M059J (cell line): Measurements from ENCODE around the gene PRKN. TPM values are rescaled to one million over a fixed set of nuclear protein-coding genes. Genes with fewer than 3 reads are reported as not detected.

Experiments used
- DNase-seq: peaks from one replicate; pipeline ENCODE4 v3.0.0-alpha.2; 2012; ENCODE audit warnings: low read depth
- total RNA-seq: library from RNA; depleted of rRNA; stranded (reverse); fragments of >200 nt; shearing (Covaris generic); gene quantifications from 2 replicates; pipeline ENCODE4 v1.2.3, GENCODE V29; 2014

The PRKN gene
- total RNA-seq, 1 experiment from 2014 or later: 0.07 TPM

DNA sequence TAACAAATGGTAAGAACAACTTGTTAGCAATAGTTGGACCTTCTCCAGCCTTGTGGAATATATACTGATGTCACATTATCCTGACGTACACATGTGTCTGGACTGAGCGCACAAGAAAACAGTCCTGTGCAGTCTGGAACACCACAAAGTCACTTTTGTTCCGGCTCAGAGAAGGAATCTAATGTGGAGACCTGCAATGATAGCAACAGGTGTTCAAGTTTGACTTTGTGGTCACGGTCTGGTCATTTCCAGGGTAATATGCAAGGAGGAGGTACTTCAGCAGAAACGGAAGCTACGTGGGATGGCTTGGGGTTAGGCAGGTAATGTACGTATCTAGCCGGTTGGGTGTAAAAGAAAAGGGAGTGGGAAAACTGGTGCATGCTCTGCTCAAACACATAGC, 766.5 kb downstream of the PRKN start:
- DNase-seq: no peak

DNA sequence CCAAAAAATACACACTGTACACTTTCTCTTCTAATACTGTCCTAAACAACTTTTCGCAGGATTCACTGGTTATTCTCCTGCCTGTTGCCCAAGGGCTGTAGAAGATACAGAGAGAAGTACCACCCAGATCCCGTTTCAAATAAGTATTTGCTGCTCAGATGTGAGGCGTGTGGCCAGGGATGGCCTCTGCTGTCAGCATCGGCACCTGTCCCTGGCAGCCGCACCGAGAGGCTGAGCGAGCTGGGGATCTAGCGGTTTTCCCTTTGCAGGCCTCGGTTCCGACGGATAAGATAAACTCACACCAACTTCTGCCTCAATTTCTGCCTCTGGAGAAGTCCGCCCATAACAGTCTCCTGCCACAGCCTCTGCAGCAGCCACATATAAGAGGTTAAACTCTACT, 768.5 kb downstream of the PRKN start:
- DNase-seq: no peak

DNA sequence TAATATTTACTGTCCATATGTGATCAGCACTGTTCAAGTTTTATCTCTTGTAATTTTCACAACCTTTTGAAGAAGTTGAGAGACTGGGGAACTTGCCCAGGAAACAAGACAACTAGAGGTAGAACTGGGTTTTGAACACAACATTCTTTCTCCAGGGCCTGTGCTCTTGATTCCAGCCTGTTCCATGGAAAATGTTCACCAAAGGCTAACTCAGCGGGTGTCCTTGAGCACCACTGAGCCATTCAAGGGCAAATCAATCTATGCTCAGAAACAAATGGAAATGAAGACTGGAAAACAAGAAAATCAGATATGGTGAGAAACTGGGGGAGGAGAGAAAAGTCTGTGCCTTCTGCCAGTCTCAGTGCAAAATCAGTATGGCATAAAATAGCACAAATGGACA, 771.5 kb downstream of the PRKN start:
- no peak for DNase-seq

DNA sequence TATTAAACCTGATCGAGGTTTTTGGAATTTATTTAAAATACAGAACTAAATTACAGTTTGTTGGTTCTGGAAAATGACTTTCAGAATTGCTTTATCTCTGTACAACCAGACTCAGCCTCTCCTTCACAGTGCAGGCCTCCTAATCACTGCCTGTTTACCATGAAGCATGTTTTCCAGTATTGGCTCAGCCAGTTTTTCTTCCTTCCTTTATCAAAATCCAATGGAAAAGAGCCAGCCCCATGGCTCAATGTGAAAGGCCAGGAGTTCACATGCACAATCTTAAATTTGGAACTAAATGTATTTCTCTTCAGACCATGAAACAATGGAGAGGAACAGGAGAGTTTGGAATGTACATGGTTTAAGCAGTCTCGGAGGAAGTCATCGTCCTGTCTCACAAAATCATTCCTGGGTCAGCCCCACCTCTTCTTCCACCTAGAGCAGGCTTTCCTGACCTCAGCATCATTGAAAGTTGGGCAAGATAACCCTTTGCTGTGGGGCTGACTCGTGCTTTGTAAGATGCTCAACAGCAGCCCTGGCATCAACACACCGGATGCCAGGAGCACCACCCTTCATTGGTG, 772.8 kb downstream of the PRKN start:
- no peak for DNase-seq

DNA sequence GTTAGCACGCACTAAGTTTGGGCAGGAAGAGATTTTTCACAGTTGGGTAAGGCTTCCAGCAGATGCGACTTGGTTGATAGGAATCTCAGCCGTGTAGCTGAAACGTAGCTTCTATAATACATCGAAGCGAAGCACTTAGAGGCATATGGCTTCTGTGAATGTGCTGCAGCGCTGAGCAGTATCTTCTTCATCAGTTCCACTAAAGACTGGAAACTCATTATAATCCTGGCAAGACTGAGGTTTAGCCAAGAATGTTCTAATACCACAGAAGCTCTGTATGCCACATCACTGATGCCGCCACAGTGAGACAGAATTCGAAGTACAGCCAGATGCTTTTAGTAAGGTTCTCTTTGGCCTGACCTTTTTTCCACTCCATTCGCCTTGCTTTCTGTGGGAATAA, 773.5 kb downstream of the PRKN start:
- no peak for DNase-seq

DNA sequence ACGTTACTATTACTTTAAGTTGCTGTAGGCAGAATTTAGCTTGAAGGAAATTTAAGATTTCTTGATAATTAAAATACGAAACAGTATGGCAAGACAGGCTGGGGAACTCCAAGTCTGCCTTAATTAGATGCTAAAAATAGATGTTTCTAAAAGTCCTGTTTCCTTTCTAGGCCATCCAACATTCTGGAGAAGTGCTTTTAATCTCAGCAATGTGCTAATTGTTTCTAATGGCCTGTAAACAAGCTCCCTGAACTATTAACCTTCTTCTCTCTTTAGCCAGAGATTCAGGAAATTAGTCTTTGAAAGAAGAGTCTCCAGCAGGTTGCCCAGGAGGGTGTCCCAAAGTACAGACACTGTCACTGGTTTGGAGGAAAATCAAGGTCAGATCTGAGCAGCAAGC, 776.4 kb downstream of the PRKN start:
- DNase-seq: no peak

DNA sequence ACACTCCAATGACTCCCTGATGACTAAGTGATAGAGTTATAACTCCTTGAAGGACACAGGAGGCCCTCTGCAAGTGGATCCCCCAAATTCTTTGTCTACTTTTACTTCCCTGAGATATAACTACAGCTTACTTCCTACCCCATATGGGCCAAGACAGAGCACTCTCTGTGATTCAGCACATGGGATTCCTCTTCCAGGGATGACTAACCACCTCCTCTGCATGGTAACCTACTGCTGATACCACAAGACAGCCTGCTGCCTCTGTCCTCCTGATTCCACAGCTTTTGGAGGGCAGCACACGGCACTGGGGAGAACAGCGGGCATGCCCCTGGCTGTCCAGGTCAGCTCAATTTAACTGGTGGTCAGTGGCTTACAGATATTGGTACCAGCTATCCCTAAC, 778.0 kb downstream of the PRKN start:
- DNase-seq: no peak

DNA sequence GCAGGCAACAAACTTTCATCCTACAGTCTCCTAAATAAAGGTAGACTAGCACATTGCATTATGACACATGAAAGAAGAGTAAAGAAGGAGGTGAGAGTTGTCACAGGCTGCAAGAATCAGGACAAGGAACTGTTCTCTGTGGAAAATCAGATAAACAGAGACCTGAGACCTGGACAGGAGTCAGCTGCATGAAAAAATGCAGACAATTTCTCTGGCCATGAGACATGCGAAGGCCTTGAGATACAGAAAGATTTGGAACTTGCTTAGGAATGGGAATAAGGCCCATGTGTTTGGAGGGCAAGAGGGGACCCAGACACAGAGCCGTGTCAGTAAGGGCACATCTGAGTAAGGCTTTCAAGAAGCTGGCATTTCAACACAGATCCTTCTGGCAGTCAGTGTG, 779.1 kb downstream of the PRKN start:
- DNase-seq: no peak

DNA sequence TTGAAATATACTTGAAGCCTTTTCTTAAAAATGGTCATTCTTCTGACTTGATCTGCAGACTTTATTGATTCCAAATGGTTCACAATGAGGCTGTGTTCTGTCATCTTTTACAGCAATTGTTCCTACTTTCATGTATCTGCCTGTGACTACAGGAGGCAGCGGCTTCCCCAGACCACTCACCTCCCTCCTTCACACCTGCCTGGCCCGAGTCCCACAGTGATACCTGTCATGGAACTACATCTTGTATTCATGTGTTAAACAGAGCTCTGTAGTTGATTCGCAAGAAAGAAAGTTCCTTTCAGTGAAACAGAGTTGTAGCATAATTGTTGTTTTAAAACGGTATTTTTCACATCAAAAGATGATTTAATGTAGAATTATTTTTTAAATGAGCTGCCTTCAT, 780.2 kb downstream of the PRKN start:
- no peak for DNase-seq

DNA sequence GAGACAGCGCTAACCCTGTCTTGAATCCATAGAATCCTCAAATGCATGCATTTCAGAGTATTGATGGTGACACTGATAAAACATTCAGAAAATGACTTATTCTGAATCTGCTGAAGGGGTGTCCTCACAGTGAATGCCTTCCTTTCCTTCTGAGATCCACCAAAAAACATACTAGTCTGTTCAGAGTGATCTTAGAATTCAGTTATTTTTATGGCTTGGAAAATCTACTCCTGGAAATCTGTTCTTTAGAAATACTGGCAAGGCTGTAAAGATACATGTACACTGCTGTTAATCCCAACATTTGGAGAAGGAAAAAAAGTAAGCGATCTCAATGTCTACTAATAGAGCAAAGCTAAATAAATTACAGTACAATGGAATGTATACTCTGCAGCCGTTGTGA, 781.1 kb downstream of the PRKN start:
- DNase-seq: no peak

DNA sequence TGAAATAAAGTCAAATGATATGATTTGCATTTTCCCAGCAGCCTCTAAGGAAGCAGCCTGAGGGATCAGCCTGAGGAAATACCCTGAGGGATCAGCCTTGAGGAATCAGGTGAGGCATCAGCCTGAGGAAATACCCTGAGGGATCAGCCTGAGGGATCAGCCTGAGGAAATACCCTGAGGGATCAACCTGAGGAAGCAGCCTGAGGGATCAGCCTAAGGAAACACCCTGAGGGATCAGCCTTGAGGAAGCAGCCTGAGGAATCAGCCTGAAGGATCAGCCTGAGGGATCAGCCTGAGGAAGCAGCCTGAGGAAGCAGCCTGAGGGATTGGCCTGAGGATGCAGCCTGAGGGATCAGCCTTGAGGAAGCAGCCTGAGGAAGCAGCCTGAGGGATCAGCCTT, 784.0 kb downstream of the PRKN start:
- no peak for DNase-seq

DNA sequence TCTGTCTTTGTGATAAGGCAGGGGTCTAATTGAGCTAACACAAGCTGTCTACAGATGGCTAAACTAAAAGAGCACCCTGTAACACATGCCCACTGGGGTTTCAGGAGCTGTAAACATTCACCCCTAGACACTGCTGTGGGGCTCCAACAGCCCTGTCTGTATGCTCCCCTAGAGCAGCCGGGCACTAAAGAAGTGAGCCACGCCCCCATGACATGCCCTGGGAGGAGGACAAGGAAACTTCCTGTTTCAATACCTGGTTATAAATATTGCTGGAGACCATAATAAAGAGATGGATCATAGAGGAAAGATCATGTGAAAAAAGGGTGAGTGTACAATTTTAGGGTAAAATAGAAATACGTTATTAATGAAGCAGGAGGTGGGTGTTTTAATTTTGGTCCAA, 786.0 kb downstream of the PRKN start:
- DNase-seq: no peak

DNA sequence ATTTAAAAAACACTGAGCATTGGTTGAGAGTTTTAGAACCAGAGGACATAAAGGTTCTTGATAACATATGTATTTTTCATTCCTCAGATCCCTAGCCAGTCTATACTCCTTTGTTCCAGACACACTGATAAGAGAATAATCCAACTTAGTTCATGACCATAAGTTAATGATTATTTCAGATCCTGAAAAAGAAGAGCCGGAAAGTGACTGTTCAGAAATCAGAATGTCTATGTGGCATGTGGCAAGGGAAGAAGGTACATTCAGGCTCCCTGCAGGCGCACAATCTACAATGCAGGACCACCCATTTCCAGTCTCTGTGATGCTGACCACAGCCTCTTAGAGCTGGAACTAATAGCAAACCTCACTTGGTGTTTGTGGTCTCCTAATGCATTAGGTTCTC, 787.0 kb downstream of the PRKN start:
- no peak for DNase-seq

DNA sequence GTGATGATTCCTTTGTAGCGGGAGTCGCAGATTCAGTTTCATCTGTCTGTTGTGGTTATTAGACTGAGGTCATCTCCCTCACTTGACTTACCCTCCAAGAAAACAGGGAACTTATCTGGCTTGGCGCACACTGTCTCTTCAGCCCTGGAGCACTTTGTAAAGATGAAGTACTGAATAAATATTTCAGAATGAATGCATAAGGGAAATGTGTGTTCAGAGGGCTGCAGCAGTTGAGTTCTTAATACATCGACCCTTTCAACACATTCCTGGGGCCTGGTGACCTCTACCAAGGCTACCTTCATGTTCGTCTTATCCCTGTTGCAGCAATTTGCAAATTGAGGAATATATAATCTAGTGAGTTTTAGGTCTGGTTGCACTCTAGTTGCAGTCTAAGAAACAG, 801.2 kb downstream of the PRKN start:
- no peak for DNase-seq

DNA sequence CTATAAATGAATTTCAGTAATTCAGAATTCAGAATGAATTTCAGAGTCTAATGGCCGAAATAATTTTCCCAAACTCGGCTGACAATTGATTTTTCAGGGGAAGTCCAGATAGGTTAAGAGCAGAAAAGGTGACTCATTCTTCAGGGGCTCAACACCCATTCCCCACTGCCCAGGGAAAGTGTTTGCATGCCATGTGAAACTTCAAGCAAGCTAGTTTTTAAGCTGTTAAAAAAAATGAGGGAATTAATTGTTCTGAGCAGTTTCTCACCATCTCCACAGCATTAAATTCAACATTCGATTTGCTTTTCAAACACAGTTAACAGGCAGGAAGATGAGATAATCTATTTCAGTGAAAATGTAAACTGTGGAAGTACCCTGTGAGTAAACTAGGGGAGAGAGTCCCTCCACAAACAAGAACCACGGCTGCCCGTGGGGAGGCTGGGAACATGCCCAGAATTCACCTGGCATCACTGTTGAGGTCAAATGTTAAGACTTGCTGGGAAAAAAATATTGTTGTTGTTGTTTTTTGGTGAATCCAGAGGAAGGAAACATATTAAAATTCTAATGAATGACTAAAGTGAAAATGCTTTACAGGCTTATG, 803.0 kb downstream of the PRKN start:
- DNase-seq: no peak

DNA sequence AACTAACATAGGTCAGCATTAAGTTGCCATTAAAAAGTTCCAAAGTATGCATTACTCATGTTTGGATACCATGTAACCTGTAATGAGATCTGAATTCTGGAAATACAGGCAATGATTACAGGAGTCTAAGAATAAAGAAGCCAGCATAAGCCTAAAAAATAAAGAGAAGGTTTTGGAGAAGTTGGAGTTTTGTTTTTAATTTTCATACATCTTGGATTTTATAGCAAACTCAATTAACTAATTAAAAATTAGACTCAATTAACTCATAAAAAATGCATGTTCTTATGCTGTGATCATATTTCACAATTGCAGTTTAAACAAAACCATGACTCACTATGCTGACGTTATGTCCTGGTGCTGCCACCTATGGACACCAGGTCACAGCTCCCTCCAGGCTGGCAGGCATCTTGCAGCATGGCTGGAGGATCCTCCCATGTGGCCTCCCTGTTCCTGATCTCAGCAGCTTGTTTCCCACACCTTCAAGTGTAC, 804.9 kb downstream of the PRKN start:
- DNase-seq: peak; percentile 70

DNA sequence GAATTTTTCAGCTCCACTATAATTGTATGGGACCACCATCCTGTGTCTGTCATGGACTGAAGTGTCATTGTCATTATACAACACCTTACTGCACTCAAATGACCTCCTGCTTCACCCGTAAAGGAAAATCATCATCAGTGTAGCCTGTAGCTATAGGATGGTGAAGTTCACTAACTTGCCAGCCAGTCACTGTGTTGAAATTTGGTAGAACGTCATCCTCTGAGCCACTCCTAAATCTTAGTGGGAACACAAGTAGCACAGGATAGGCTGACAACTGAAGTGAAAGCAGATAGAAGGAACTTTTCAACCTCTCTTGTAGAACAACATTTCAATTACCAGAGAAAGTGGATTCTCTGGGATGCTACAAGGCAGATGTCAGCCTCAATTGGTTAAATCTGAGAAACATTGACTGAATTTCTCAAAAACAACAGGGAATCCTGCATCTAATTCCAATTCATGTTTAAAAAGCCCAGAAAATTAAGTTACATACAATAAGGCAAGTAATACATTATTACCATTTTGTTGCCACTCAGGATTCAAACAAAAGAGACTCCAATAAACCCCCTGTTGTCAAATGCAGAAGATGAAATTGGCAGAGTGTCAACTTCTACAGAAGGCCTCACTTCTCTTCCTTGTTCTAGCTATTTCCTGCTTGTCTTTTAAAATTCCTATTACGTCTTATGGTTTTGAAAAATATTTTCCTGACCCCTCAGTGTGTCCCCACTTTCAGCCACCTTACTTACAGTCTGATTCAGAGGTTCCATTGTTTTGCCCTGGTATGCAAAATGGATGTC, 805.8 kb downstream of the PRKN start:
- DNase-seq: no peak

DNA sequence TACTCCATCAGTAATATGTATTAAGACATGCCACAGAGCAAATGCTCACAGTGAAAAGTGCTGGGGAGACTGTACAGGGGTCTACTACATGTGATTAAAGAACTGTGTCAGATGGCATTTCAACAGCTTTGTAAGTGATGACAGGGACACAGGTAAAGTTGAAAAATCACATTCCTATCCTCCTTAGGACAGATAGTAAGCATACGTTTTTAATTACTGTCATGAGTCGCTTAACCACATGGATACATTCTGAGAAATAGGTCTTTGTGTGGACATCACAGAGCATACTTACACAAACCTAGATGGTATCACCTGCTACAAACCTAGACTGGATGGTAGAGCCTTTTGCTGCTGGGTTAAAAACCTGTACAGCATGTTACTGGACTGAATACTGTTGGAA, 807.9 kb downstream of the PRKN start:
- no peak for DNase-seq

DNA sequence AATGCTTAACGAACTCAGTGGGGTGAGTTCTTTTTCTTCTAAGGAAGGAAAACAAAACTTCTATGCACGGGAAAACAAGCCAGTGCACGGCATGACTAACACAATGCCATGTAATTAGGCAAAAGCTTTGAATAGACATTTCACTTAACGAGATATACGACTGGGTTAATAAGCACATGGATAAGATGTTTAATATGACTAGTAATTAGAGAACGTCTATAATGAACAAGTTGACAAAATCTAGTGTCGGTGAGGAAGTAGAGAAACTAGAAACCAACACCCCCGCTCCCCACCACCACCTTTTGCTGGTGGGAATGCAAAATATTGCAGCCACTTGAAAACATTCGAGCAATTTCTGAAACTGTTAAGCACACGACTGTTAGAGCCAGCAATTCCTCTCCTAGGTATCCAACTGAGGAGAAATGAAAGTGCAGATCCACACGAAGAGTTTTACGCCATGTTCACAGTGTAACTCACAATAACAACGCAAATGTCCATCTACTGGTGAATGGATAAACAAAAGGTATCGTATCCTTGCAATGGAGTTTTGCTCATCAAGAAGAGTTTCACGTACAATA, 808.8 kb downstream of the PRKN start:
- no peak for DNase-seq

DNA sequence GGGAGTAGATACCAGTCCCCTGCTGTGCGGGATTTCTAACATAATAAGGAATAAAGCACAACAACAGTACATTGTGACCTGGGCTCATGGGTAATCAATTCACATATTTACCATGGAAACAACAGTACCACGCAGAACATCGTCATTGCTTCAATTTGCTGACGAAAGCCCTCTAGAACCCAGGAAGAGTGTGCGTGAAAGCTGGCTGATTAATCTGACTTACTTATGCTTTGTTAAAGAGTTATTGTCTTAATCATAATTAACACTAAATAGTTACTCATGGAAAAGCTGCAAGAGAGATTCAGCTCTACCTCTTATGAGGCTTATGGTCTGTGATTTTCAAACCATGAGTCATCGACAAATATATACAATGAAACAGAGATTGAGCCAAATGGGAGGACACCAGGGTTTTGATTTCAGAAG, 809.4 kb downstream of the PRKN start:
- DNase-seq: peak; percentile 45

DNA sequence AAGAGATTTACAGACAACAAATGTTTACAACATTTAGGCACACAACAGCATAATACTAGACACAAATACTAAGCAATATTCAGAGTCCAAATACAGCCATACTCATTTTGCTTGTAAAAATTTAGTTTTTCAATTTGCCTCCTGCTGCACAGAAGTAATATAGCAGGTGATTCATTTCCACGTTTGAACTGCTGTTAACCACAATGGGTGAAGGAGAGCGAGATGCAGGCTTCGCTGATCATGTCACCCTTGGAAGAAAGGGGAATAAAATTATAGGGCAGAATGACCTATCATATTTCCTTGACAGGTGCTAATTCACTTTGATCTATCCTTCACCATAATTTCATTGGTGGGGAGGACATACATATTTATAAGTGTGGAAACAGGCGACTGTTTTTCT, 809.9 kb downstream of the PRKN start:
- peak; percentile 46 for DNase-seq

DNA sequence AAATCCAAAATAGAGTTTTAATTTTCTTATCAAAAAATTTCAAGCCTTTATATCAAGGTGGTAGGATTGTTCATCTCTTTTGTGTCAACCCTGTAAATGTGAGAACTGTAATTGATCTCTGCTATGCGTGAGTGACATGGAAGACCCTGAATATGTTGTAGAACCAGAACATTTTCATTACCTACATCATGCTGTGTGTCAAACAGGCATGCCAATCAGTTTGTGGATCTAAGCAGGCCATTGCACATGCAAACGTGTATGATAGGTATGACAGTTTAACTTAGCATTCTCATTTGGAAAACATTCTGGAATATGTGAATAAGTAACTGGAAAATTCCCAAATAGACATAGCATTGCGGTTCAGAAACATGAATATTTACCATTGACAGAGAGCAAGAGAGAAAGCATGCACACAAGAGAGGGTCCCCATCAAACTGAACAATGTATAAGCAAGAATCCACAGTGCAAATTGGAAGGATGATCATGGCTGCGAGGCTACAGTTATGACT, 812.1 kb downstream of the PRKN start:
- no peak for DNase-seq

DNA sequence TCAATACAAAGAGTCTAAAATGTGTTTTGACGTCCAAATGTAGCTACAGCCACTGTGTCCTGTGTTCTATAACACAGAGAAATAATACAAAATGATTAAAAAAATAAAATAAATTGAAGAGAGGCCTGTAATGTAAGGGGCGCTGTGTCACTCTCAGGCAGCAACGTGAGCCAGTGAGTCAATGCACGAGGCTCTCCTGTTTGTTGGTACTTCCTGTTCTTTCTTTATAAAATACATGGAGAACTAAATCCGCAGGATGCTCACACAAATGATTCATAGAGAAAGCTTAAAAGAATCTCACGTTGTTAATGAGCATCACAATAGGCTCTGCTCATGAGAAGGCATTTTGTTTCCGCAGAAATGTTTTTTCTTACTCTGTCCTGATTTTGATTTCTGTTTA, 818.7 kb downstream of the PRKN start:
- DNase-seq: peak; percentile 6
